Colonic mucosa (tissue), 4 donors: ENCODE measurements around the gene NSMF. TPM values are rescaled to one million over a fixed set of nuclear protein-coding genes. Genes with fewer than 3 reads are reported as not detected.

Experiments used
- DNase-seq: peaks from one replicate; pipeline ENCODE4 v3.0.0-alpha.2; 2020
- H3K27ac ChIP-seq: fragments of 200-600 bp; one replicate; pipeline ENCODE4 v1.8.0; 2021
- H3K27me3 ChIP-seq: fragments of 200-600 bp; one replicate; pipeline ENCODE4 v1.8.0; 2021
- H3K36me3 ChIP-seq: fragments of 200-600 bp; one replicate; pipeline ENCODE4 v1.8.0; 2021
- H3K4me1 ChIP-seq: fragments of 200-600 bp; one replicate; pipeline ENCODE4 v1.8.0; 2021; ENCODE audit warnings: mild to moderate bottlenecking
- H3K4me3 ChIP-seq: fragments of 200-600 bp; one replicate; pipeline ENCODE4 v1.8.0; 2021
- H3K9ac ChIP-seq, 2 donors: one replicate each; pipeline ENCODE4 v1.7.0; 2013; ENCODE audit warnings: control low read depth in 2 of 2, low read depth in 2 of 2, low read length in 2 of 2
- H3K9me3 ChIP-seq: fragments of 200-600 bp; one replicate; pipeline ENCODE4 v1.8.0; 2021
- intact Hi-C: fragments of 100-400 bp; cut with DNase I; formaldehyde crosslinking; loops from one replicate; pipeline ENCODE4 v1.14.1; 2022
- total RNA-seq, 2 donors: library from RNA; stranded (reverse); fragmentation: NEBNext Ultra II Directional in 1 of 2; extraction: Animal tissue kit (Norgen Biotek cat#: 25700) in 1 of 2; gene quantifications; one replicate each; pipeline ENCODE4 v1.2.1, GENCODE V29; 2021
- TF ChIP-seq, protein P1 (sequence below): fragments of 200-600 bp; IDR thresholded peaks from one replicate; pipeline ENCODE4 v1.8.0; 2022; ENCODE audit warnings: antibody characterized with exemption, mild to moderate bottlenecking
- donor health status: healthy.
- donor health status: DM: no; HTN: no; CAD: no.
- donor health status: DM: no; HTN: no; CAD: no.

The NSMF gene
- total RNA-seq, 2 donors from 2014 or later = 33.7 to 47.8 TPM

DNA sequence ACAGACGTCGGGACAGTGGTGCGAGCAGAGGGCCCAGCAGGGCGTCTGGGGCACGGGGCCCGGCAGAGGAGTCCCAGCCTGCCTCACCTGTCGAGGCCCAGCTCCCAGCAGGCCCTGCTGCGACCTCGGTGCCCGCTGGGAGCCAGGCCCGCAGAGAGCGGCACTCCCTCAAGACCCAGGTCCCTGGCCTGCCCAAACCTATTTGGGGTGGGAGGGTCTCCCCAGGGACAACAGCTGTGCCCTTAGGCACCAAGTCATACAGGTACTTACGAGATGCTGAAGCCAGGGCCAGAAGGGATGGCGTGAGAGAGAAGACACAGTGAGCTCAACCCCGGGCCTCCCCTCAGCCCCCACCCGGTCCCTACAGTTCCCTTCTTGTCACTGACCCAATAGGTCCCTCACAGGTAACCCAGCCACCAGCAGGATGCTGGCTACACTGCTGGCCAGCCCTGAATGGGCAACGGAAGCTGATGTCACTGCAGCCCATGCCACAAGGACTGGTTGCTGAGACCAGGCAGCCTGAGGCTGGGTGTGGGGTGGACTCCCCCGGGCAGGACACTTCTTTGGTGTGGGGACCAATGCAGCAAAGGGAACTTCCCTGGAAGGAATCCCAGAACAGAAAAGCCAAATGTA lies 3.7 kb downstream of the NSMF start:
- no peaks in the 10 kb centered on the region for H3K36me3 ChIP-seq
- no peak overlapping the region for H3K4me3 ChIP-seq
- no peak overlapping the region for H3K27ac ChIP-seq
- H3K27me3 ChIP-seq = no peaks in the 10 kb centered on the region
- DNase-seq = no peak
- H3K9me3 ChIP-seq = no peaks in the 10 kb centered on the region
- H3K9ac ChIP-seq = no peak overlapping the region
- H3K4me1 ChIP-seq = peaks cover 17% of the 10 kb centered on the region
- intact Hi-C loops = no loop called here
- TF ChIP-seq, protein P1, sequence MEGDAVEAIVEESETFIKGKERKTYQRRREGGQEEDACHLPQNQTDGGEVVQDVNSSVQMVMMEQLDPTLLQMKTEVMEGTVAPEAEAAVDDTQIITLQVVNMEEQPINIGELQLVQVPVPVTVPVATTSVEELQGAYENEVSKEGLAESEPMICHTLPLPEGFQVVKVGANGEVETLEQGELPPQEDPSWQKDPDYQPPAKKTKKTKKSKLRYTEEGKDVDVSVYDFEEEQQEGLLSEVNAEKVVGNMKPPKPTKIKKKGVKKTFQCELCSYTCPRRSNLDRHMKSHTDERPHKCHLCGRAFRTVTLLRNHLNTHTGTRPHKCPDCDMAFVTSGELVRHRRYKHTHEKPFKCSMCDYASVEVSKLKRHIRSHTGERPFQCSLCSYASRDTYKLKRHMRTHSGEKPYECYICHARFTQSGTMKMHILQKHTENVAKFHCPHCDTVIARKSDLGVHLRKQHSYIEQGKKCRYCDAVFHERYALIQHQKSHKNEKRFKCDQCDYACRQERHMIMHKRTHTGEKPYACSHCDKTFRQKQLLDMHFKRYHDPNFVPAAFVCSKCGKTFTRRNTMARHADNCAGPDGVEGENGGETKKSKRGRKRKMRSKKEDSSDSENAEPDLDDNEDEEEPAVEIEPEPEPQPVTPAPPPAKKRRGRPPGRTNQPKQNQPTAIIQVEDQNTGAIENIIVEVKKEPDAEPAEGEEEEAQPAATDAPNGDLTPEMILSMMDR = no peak

DNA sequence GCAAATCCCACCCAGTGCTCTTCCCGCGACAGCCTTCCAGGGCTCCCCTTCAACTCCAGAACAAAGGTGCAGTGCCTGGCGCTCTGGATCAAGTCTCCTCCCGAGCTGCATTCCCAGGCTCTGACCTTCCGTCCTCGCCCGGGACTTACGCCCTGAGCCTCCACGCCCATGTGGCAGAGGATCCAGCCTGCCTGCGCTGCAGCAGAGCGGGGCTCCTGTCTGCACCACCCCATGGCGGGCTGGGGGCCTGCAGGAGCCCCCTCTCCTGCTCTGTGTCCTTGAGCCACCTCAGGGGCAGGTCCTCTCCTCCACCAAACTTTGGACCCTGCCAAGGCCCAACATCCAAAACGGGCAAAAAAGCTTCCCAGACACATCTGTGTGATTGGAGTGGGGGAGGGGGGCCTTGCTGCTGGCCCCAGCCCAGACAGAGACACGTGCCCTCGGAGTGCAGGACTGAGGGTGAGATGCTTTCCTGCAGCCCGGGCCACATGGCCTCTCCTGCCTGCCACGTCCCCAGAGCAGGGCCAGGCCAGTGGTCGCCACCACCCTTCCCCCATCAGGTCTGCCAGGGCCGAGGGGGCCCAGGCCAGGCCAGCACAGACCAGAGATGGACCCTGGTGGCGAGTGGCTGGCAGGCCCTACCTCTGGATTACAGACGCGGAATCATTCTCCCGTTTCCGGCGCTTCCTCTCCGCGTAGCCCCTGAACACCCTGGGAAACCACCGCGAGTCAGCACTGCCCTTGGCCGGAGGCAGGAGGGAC lies 4.4 kb downstream of the NSMF start:
- H3K27ac ChIP-seq = peak overlapping the region; percentile 93
- intact Hi-C loops = no loop called here
- TF ChIP-seq, protein P1 = no peak
- H3K9me3 ChIP-seq = no peaks in the 10 kb centered on the region
- H3K4me1 ChIP-seq = peaks cover 17% of the 10 kb centered on the region
- peak overlapping the region; percentile 73 to 86 for H3K9ac ChIP-seq
- no peaks in the 10 kb centered on the region for H3K27me3 ChIP-seq
- no peaks in the 10 kb centered on the region for H3K36me3 ChIP-seq
- DNase-seq = peak; percentile 77
- peak overlapping the region; percentile 44 for H3K4me3 ChIP-seq

DNA sequence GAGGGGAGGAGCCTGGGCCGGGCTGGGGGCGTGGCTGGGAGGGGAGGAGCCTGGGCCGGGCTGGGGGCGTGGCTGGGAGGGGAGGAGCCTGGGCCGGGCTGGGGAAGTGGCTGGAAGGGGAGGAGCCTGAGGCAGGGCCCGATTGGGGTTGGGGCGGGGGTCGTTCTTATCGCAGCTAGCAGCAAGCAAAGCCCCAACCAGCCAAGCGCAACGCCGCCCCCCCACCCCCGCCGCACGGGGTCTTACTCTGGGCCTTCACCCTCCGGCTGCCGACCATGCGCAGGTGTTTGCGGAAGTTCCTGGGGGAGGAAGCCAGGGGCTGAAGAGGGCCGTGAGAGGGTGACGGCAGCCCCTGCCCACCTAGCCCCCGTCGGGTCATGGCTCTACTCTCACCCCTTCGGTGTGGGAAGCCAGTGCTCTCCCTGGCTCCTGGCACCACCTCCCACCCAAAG lies 5.0 kb downstream of the NSMF start:
- peaks cover 17% of the 10 kb centered on the region for H3K4me1 ChIP-seq
- H3K27ac ChIP-seq = peak overlapping the region; percentile 93
- TF ChIP-seq, protein P1 = no peak
- H3K27me3 ChIP-seq = no peaks in the 10 kb centered on the region
- peak; percentile 80 for DNase-seq
- intact Hi-C loops = no loop called here
- peak overlapping the region; percentile 44 for H3K4me3 ChIP-seq
- H3K9ac ChIP-seq = peak overlapping the region; percentile 73 to 86
- no peaks in the 10 kb centered on the region for H3K9me3 ChIP-seq
- H3K36me3 ChIP-seq = no peaks in the 10 kb centered on the region

DNA sequence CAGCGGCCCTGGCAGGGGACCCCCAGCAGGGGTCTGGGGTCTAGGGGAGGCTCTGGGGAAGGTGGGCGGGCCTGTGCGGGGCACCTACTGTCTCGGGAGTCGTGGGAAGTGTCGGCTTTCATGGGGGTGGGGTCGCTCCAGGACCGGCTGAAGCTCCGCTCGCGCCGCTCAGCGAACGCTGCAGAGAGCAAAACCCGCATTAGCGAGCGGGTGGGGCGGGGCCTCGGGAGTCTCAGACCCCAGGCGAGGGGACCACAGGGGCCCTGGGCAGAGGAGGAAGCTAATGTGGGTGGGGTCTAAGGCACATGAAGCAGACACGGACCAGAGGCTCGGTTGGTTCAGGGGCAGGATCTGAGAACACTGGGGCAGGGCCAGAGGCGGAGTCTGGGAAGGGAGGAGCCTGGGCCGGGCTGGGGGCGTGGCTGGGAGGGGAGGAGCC lies 5.5 kb downstream of the NSMF start:
- no peaks in the 10 kb centered on the region for H3K36me3 ChIP-seq
- TF ChIP-seq, protein P1 = no peak
- DNase-seq = peak; percentile 88
- peak overlapping the region; percentile 33 for H3K4me3 ChIP-seq
- peak overlapping the region in 1 of 2 donors; percentile 56 for H3K9ac ChIP-seq
- intact Hi-C loops = no loop called here
- H3K27ac ChIP-seq = no peak overlapping the region
- H3K9me3 ChIP-seq = no peaks in the 10 kb centered on the region
- H3K4me1 ChIP-seq = peaks cover 17% of the 10 kb centered on the region
- H3K27me3 ChIP-seq = no peaks in the 10 kb centered on the region

DNA sequence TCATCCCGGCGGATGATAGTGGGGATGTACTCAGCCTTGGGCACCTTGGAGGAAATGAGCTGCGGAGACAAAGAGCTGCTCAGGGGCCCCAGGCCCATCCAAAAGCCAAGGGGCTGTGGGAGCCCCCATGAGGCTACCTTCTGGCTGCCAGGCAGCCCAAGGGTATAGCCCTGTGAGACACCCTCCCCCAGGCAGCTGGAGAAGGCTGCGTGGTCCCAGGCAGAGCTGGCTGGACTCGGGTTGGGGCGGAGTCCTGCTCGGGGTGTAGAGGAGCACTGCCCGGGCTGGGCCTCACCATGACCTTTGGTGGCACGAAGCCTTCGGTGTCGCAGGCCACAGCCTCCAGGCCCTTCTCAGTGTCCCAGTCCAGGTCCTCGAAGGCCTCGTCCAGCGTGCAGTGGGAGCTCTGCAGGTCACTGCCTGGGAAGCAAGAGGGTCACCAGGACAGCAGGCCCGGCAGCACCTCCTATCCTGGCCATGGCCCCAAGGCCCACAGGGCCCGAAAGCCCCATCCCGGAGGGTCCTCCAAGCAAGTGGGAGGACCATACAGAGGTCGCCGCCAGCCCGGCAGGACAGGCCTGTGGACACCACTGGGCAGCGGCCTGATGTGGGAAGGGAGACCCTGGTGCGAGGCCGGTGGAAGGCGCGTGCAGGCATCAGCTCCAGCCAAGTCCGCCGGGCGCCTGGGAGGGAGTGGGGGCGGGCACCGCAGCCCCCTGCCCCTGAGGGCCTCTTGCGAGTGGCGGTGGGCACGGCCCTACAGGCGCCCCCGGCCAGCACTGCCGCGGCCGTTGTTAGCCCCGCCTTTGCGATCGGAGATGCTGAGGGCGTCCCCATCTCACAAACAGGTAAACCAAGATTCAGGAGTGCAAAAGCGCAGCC lies 6.1 kb downstream of the NSMF start:
- peak; percentile 37 for DNase-seq
- no peaks in the 10 kb centered on the region for H3K9me3 ChIP-seq
- intact Hi-C loops = no loop called here

More for the DNA sequence above, 6.1 kb downstream of the NSMF start:
- no peak overlapping the region for H3K9ac ChIP-seq
- peaks cover 11% of the 10 kb centered on the region for H3K4me1 ChIP-seq
- H3K27me3 ChIP-seq = no peaks in the 10 kb centered on the region
- no peaks in the 10 kb centered on the region for H3K36me3 ChIP-seq
- no peak overlapping the region for H3K27ac ChIP-seq
- TF ChIP-seq, protein P1 = no peak
- peak overlapping the region; percentile 33 for H3K4me3 ChIP-seq
